Transverse colon (tissue), 4 donors: ENCODE data around the gene ZNRF3.

Experiments used
- EP300 ChIP-seq: sonication (generic); formaldehyde crosslinking; IDR thresholded peaks from one replicate; pipeline ENCODE4 v1.6.1; 2017; ENCODE audit warnings: antibody characterized with exemption, low read depth
- POLR2A ChIP-seq: fragments of 450-650 bp; IDR thresholded peaks from one replicate; pipeline ENCODE4 v1.6.1; 2016; ENCODE audit warnings: antibody characterized with exemption, mild to moderate bottlenecking, moderate library complexity
- POLR2AphosphoS5 ChIP-seq, 3 donors: sonication (generic); formaldehyde crosslinking; IDR thresholded peaks; one replicate each; pipeline ENCODE4 v1.6.1; 2016; ENCODE audit warnings: antibody characterized with exemption in 3 of 3
- TF ChIP-seq, protein P1 (sequence below), 5 experiments: fragments of 200-600 bp in 3 of 5; fragments of 450-650 bp in 2 of 5; sonication (generic) in 3 of 5; IDR thresholded peaks; 1 replicate in 2 of 5; 2 replicates in 3 of 5; pipeline ENCODE4 v1.5.1; 2016 to 2017; ENCODE audit warnings: antibody characterized with exemption in 5 of 5, inconsistent platforms in 3 of 5, mild to moderate bottlenecking in 2 of 5, moderate library complexity in 1 of 5

GRCh38 chr22:29028468-29028867 lies 145.1 kb downstream of the ZNRF3 start:
- TF ChIP-seq POLR2AphosphoS5 (IDR thresholded peaks at IDR 0.05) (no peak), EP300 (no peak), POLR2A (no peak)
- TF ChIP-seq, protein P1, sequence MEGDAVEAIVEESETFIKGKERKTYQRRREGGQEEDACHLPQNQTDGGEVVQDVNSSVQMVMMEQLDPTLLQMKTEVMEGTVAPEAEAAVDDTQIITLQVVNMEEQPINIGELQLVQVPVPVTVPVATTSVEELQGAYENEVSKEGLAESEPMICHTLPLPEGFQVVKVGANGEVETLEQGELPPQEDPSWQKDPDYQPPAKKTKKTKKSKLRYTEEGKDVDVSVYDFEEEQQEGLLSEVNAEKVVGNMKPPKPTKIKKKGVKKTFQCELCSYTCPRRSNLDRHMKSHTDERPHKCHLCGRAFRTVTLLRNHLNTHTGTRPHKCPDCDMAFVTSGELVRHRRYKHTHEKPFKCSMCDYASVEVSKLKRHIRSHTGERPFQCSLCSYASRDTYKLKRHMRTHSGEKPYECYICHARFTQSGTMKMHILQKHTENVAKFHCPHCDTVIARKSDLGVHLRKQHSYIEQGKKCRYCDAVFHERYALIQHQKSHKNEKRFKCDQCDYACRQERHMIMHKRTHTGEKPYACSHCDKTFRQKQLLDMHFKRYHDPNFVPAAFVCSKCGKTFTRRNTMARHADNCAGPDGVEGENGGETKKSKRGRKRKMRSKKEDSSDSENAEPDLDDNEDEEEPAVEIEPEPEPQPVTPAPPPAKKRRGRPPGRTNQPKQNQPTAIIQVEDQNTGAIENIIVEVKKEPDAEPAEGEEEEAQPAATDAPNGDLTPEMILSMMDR (IDR thresholded peaks at IDR 0.05) = no peak
